GM13976 (cell line): ENCODE data around the gene NALCN.

ENCODE experiments used
- DNase-seq: peaks from one replicate; pipeline ENCODE4 v3.0.0; 2012; ENCODE audit warnings: low spot score
- CTCF ChIP-seq: IDR thresholded peaks from 2 replicates; pipeline ENCODE4 v1.5.1; 2012; ENCODE audit warnings: borderline replicate concordance, mild to moderate bottlenecking; ENCODE audit not compliant: insufficient read depth; ENCODE audit errors: extremely low read depth, missing control alignments, control extremely low read depth
- in situ Hi-C: fragments of 300-500 bp; cut with MboI; formaldehyde crosslinking; loops from one replicate; pipeline ENCODE4 v1.12.0; 2022; ENCODE audit warnings: low sequenced_read_pairs, mixed read lengths, inconsistent platforms; ENCODE audit not compliant: unreplicated experiment

Gene NALCN

GRCh38 chr13:101140936-101141335, 275.4 kb downstream of the NALCN start:
- in situ Hi-C loops: no loop called here

DNA sequence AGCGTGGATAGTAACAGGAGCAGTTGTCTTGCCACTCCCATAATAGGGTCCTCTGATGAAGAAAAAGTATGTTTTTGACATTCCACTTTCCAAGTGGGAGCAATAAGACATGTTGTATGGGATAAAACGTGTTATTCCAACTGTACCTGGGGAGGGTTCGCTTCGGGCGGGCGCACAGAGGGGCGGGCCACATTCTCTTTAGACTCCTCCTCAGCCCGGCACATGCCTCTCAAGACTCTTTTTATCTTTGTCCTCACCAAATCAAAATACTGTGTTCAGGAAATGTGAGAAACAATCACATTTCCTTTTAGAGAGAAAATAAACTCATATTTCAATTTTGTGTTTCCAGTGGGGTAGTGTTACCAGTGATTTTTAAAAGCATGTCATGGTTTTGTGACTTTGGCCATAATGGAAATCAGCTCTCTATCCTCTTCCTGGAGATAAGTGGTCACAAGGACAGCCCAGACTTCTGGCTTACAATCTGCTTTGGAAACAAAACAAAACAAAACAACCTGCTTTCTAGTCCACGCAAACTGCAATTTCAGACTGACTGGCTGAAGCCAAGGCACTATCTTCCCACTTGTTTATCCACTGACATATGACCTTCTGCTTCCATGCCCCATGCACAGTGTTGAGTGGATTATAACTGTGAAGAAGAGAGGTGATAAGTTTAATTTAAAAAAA, 276.1 kb downstream of the NALCN start:
- no peak for DNase-seq
- in situ Hi-C loops: no loop called here
- no peak for TF ChIP-seq CTCF

More at GRCh38 chr13:101140936-101141335, 275.4 kb downstream of the NALCN start:
- TF ChIP-seq CTCF: no peak
- DNase-seq: no peak

- DNase-seq: no peak
- no peak for TF ChIP-seq CTCF
- in situ Hi-C loops: no loop called here
Measured at GRCh38 chr13:101139081-101139480, 277.2 kb downstream of the NALCN start.

GRCh38 chr13:101127741-101128353, 288.5 kb downstream of the NALCN start:
- peak; percentile 65 for TF ChIP-seq CTCF
- peak; percentile 47 for DNase-seq
- in situ Hi-C loops: no loop called here

DNA sequence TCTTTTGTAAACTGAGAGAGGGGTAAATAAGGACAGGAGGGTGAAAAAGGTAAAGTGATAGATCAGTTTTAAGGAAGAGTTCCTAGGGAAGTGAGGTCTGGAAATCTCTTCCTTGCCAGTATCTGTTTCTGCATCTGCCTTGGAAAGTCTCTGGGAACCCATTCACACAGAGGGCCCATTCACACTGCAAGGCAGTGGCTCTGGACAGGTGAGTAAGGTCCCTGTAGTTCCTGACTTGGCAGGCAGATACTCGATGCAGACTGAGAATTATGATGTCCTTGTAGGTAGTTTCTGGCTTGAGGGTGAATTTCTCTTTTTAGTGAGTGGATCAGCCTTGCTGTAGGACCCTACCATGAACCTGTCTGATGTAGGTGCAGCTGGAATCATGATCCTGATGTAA, 293.3 kb downstream of the NALCN start:
- in situ Hi-C loops: loop anchor here (25.0 kb wide), 1 partner anchor 536 kb away; the partner anchor contains the start of gene GGACT
- TF ChIP-seq CTCF: no peak
- no peak for DNase-seq

GRCh38 chr13:101121608-101122007, 294.7 kb downstream of the NALCN start:
- no peak for DNase-seq
- TF ChIP-seq CTCF: no peak
- in situ Hi-C loops: loop anchor here (25.0 kb wide), 1 partner anchor 534 kb away; the partner anchor contains the start of gene GGACT

- no peak for DNase-seq
- TF ChIP-seq CTCF: no peak
- in situ Hi-C loops: loop anchor here (25.0 kb wide), 1 partner anchor 533 kb away; the partner anchor contains the start of gene GGACT
Measured at GRCh38 chr13:101120007-101120406, 296.3 kb downstream of the NALCN start.
